Natural killer cell (primary cell): ENCODE measurements around the gene TPO. TPM values are rescaled to one million over a fixed set of nuclear protein-coding genes. Genes with fewer than 3 reads are reported as not detected.

Experiments
- ATAC-seq, 3 donors: fragments of 150-1000 bp in 2 of 3; fragments of 200-7000 bp in 1 of 3; cut with Tn5 transposase; 1 replicate in 1 of 3; 2 replicates in 2 of 3; pipeline ENCODE4 v1.10.0; 2021; ENCODE audit warnings: mild to moderate bottlenecking in 2 of 3, moderate library complexity in 2 of 3
- DNase-seq, 2 donors: peaks; one replicate each; pipeline versions ENCODE4 v3.0.0 to v3.0.0-alpha.2; 2013 to 2021; ENCODE audit warnings: mixed read lengths in 1 of 2
- H3K27ac ChIP-seq: one replicate; pipeline ENCODE4 v1.5.1; 2013; ENCODE audit warnings: mild to moderate bottlenecking, low read length
- H3K27me3 ChIP-seq: one replicate; pipeline ENCODE4 v1.6.1; 2013; ENCODE audit warnings: low read length; ENCODE audit not compliant: control insufficient read depth, insufficient read depth
- H3K36me3 ChIP-seq: one replicate; pipeline ENCODE4 v1.6.1; 2013; ENCODE audit warnings: low read length; ENCODE audit not compliant: control insufficient read depth, insufficient read depth
- H3K4me1 ChIP-seq: one replicate; pipeline ENCODE4 v1.6.1; 2013; ENCODE audit warnings: low read length; ENCODE audit not compliant: control insufficient read depth, insufficient read depth
- H3K4me3 ChIP-seq: one replicate; pipeline ENCODE4 v1.5.1; 2013; ENCODE audit warnings: low read length
- H3K9me3 ChIP-seq: one replicate; pipeline ENCODE4 v1.6.1; 2013; ENCODE audit warnings: low read length; ENCODE audit not compliant: control insufficient read depth, insufficient read depth
- H3K27ac Mint-ChIP-seq, 2 donors: one replicate each; pipeline ENCODE4 v1.8.0; 2022; ENCODE audit warnings: mild to moderate bottlenecking in 2 of 2, mixed read lengths in 2 of 2, moderate library complexity in 1 of 2
- H3K27me3 Mint-ChIP-seq, 2 donors: one replicate each; pipeline ENCODE4 v1.8.0; 2022; ENCODE audit warnings: low read depth in 2 of 2, mixed read lengths in 2 of 2
- H3K36me3 Mint-ChIP-seq: one replicate; pipeline ENCODE4 v1.8.0; 2022; ENCODE audit warnings: mixed read lengths
- H3K4me1 Mint-ChIP-seq, 2 donors: one replicate each; pipeline ENCODE4 v1.8.0; 2022; ENCODE audit warnings: mixed read lengths in 2 of 2
- H3K4me3 Mint-ChIP-seq: one replicate; pipeline ENCODE4 v1.8.0; 2022; ENCODE audit warnings: mild to moderate bottlenecking, moderate library complexity, mixed read lengths
- H3K9me3 Mint-ChIP-seq, 2 donors: one replicate each; pipeline ENCODE4 v1.8.0; 2022; ENCODE audit warnings: mixed read lengths in 2 of 2
- WGBS: methylation state at CpG from one replicate; pipeline ENCODE4 v1.1.7; 2013; ENCODE audit warnings: missing lambda C conversion rate; ENCODE audit not compliant: insufficient coverage; 5-methylcytosine and 5-hydroxymethylcytosine counted together
- intact Hi-C: fragments of 100-400 bp; cut with micrococcal nuclease; formaldehyde crosslinking; loops from one replicate; pipeline ENCODE4 v1.14.2; 2022
- total RNA-seq, 4 donors: library from RNA; stranded (reverse); fragments of 120-200 nt in 1 of 4; gene quantifications; one replicate each; pipeline versions ENCODE4 v1.2.3 to v1.2.4, GENCODE V29; 2013 to 2022
- TF ChIP-seq, protein P1 (sequence below): fragments of 200-600 bp; IDR thresholded peaks from one replicate; pipeline ENCODE4 v1.8.0; 2022; ENCODE audit warnings: antibody characterized with exemption

Gene TPO
- total RNA-seq, 3 donors from 2014 or later (not counting 1 experiment from before 2014, with no cell fraction given) = not detected

DNA sequence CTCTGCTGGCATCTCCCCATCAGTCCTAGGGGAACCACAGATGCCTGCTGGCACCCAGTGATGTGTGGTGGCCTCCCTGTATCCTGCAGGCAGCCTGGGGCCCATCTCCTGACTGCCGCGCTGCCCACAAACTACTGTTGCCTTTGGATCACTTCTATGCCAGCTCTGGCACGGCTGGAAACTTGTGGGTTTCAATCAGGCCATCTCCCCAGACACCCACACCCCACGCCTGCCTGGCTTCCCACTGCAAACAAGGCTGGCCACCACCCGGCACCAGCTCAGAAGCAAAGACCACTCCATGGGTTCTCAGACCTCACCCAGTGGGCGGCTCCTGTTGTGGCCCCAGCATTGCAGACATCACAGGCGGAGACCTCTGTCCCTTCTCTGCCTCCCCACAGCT, 15.1 kb upstream of the TPO start:
- ATAC-seq = no peak
- Histone ChIP-seq H3K27ac (no peak overlapping the region), H3K4me3 (no peak overlapping the region), H3K36me3 (no peaks in the 10 kb centered on the region), H3K27me3 (no peaks in the 10 kb centered on the region), H3K9me3 (no peaks in the 10 kb centered on the region), H3K4me1 (peaks cover 9% of the 10 kb centered on the region)
- TF ChIP-seq, protein P1, sequence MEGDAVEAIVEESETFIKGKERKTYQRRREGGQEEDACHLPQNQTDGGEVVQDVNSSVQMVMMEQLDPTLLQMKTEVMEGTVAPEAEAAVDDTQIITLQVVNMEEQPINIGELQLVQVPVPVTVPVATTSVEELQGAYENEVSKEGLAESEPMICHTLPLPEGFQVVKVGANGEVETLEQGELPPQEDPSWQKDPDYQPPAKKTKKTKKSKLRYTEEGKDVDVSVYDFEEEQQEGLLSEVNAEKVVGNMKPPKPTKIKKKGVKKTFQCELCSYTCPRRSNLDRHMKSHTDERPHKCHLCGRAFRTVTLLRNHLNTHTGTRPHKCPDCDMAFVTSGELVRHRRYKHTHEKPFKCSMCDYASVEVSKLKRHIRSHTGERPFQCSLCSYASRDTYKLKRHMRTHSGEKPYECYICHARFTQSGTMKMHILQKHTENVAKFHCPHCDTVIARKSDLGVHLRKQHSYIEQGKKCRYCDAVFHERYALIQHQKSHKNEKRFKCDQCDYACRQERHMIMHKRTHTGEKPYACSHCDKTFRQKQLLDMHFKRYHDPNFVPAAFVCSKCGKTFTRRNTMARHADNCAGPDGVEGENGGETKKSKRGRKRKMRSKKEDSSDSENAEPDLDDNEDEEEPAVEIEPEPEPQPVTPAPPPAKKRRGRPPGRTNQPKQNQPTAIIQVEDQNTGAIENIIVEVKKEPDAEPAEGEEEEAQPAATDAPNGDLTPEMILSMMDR = no peak
- no peak overlapping the region for H3K27ac Mint-ChIP-seq
- WGBS = 83% methylated on average over 7 of the region's 7 CpGs
- no peak for DNase-seq
- no peaks in the 10 kb centered on the region for H3K9me3 Mint-ChIP-seq
- intact Hi-C loops = no loop called here
- no peaks in the 10 kb centered on the region for H3K36me3 Mint-ChIP-seq
- H3K27me3 Mint-ChIP-seq = peaks cover 0 to 3% of the 10 kb centered on the region in 2 donors
- H3K4me1 Mint-ChIP-seq = no peaks in the 10 kb centered on the region
- no peak overlapping the region for H3K4me3 Mint-ChIP-seq

- no peaks in the 10 kb centered on the region for H3K36me3 ChIP-seq
- TF ChIP-seq, protein P1 = no peak
- H3K4me1 ChIP-seq = peaks cover 9% of the 10 kb centered on the region
- Mint-ChIP-seq H3K27me3 (peaks cover 0 to 3% of the 10 kb centered on the region in 2 donors), H3K9me3 (peaks cover 0 to 4% of the 10 kb centered on the region in 2 donors), H3K36me3 (no peaks in the 10 kb centered on the region), H3K4me3 (no peak overlapping the region), H3K27ac (no peak overlapping the region), H3K4me1 (no peaks in the 10 kb centered on the region)
- DNase-seq = no peak
- ATAC-seq = no peak
- no peak overlapping the region for H3K27ac ChIP-seq
- no peaks in the 10 kb centered on the region for H3K9me3 ChIP-seq
- intact Hi-C loops = no loop called here
- WGBS = 38% methylated on average over 8 of the region's 8 CpGs
- no peak overlapping the region for H3K4me3 ChIP-seq
- H3K27me3 ChIP-seq = no peaks in the 10 kb centered on the region
Measured at GRCh38 chr2:1400943-1401735, 12.1 kb upstream of the TPO start.

- ATAC-seq (no peak), DNase-seq (no peak)
- H3K4me1 Mint-ChIP-seq = no peaks in the 10 kb centered on the region
- H3K27ac ChIP-seq = no peak overlapping the region
- 90% methylated on average over 9 of the region's 9 CpGs for WGBS
- H3K27me3 ChIP-seq = no peaks in the 10 kb centered on the region
- intact Hi-C loops = no loop called here
- H3K9me3 Mint-ChIP-seq = peaks cover 0 to 4% of the 10 kb centered on the region in 2 donors
- TF ChIP-seq, protein P1 = no peak
- H3K9me3 ChIP-seq = no peaks in the 10 kb centered on the region
- peaks cover 9% of the 10 kb centered on the region for H3K4me1 ChIP-seq
- no peaks in the 10 kb centered on the region for H3K36me3 Mint-ChIP-seq
- peaks cover 0 to 3% of the 10 kb centered on the region in 2 donors for H3K27me3 Mint-ChIP-seq
- H3K27ac Mint-ChIP-seq = no peak overlapping the region
- H3K36me3 ChIP-seq = no peaks in the 10 kb centered on the region
- H3K4me3 Mint-ChIP-seq = no peak overlapping the region
- no peak overlapping the region for H3K4me3 ChIP-seq
Measured at GRCh38 chr2:1402064-1402463, 11.2 kb upstream of the TPO start.

- Mint-ChIP-seq H3K27me3 (peaks cover 0 to 3% of the 10 kb centered on the region in 2 donors), H3K36me3 (no peaks in the 10 kb centered on the region), H3K4me1 (no peaks in the 10 kb centered on the region), H3K27ac (no peak overlapping the region), H3K9me3 (peaks cover 0 to 4% of the 10 kb centered on the region in 2 donors), H3K4me3 (no peak overlapping the region)
- intact Hi-C loops = no loop called here
- Histone ChIP-seq H3K27me3 (no peaks in the 10 kb centered on the region), H3K36me3 (no peaks in the 10 kb centered on the region), H3K9me3 (no peaks in the 10 kb centered on the region), H3K27ac (no peak overlapping the region), H3K4me1 (peaks cover 6% of the 10 kb centered on the region), H3K4me3 (no peak overlapping the region)
- ATAC-seq (no peak), DNase-seq (no peak)
- WGBS = 92% methylated on average over 12 of the region's 12 CpGs
- TF ChIP-seq, protein P1 = no peak
Measured at GRCh38 chr2:1403565-1403964, 9.7 kb upstream of the TPO start.
